GM12874 (cell line): ENCODE data around the gene WSCD2.

Experiments used
- TF ChIP-seq, protein P1 (sequence below): IDR thresholded peaks from 2 replicates; pipeline ENCODE4 v1.5.1; 2011; ENCODE audit warnings: low read depth, mild to moderate bottlenecking, control low read depth, low read length, moderate library complexity; ENCODE audit not compliant: insufficient read depth

The WSCD2 gene

GRCh38 chr12:108289350-108290161 lies 160.5 kb downstream of the WSCD2 start:
- TF ChIP-seq, protein P1, sequence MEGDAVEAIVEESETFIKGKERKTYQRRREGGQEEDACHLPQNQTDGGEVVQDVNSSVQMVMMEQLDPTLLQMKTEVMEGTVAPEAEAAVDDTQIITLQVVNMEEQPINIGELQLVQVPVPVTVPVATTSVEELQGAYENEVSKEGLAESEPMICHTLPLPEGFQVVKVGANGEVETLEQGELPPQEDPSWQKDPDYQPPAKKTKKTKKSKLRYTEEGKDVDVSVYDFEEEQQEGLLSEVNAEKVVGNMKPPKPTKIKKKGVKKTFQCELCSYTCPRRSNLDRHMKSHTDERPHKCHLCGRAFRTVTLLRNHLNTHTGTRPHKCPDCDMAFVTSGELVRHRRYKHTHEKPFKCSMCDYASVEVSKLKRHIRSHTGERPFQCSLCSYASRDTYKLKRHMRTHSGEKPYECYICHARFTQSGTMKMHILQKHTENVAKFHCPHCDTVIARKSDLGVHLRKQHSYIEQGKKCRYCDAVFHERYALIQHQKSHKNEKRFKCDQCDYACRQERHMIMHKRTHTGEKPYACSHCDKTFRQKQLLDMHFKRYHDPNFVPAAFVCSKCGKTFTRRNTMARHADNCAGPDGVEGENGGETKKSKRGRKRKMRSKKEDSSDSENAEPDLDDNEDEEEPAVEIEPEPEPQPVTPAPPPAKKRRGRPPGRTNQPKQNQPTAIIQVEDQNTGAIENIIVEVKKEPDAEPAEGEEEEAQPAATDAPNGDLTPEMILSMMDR = no peak

DNA sequence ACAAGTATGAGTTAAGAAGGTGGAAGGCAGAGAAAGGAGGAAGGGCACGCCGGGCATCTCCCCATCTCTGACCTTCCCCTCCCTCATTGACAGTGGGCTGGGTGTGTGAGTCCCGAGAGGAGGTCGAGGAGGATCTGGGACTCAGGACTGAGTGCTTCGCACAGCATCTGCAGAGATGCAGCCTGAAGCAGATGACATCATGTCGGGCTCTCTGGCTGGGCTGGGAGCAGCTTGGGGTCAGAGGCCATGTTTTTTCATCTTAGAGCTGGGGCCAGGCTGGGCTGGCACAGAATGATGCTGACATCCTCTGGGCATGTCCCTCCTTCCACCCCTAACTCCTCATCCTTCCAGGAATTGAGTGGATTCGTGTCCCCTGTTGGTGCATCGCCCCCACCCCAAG lies 166.6 kb downstream of the WSCD2 start:
- TF ChIP-seq, protein P1 = no peak

DNA sequence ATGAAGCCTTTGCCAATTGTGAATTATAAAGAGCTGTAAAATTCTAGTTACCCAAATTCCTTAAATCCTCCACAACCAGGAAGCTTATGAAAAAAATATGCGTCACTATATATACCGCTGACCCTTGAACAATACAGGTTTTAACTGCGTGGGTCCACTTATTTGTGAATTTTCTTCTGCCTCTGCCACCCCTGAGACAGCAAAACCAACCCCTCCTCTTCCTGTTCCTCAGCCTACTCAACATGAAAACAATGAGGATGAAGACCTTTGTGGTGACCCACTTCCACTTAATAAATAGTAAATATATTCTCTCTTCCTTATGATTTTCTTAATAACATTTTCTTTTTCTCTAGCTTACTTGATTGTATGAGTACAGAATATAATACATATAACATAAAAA lies 167.9 kb downstream of the WSCD2 start:
- TF ChIP-seq, protein P1 = no peak

- TF ChIP-seq, protein P1 = no peak
Observed at GRCh38 chr12:108297424-108297823, 168.3 kb downstream of the WSCD2 start.

- TF ChIP-seq, protein P1 = no peak
Observed at GRCh38 chr12:108297895-108298760, 169.0 kb downstream of the WSCD2 start.

DNA sequence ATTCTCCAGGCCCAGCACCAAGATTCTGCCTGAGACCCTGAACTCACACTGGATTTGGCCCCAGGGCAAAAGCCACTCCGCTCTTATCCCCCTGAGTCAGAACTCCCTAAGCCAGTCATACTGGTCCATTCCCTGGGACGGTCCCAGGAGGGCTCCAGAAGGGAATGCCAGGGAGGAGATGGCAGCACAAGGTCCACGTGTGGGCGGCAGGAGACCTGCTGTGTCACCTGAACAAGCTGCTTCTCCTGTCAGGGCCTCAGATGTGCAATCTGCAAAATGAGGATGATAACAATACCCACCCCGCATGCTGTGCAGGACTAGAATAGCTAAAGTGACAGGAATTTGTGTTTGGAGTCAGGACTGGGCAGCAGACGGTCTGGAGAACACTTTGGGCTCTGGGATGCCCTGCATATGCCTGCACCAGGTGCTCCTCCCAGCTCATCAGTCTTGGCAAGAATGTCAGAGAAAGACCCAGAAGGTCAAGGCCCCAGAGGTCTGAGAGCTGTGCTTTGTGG lies 169.7 kb downstream of the WSCD2 start:
- TF ChIP-seq, protein P1 = no peak

DNA sequence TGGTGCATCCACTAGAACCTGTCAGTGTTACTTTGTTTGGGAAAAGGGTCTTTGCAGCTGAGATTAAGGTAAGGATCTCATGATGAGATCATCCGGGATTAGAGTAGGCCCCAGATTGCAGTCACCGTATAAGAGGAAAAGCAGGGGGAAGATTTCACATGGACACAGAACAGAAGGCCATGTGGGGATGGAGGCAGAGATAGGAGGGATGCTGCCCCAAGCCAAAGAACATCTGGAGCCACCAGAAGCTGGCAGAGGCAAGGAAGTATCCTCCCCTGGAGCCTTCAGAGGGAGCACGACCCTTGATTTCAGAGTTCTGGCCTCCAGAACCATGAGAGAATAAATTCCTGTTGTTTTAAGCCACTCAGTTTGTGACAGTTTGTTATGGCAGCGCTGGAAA lies 170.4 kb downstream of the WSCD2 start:
- TF ChIP-seq, protein P1 = no peak
